ENCODE measurements around the gene UBAP2L.

DNA sequence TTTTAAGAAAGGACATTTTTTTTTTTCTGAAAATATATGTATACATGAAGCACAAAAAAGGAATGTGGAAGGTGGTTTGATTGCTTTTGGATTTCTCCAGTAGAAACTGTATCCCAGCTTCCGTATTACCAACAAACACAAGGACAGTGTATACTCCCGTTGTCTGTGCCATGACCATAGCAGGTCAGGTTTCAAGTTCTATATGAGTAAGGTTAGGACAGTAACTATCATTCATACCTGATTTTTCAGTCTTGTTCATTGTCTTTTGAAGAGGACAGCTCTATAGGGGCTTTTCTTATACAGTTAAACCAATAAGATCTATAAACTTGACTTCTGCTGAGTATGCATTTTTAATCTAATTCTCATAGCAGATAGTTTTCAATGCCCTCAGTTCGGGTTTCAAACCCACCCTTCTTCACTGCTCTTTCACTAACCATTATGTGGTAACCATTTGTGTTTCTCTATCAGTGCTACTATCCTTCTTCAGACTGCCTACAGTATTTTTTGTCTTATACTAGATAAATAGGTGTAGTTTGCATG is 19.6 kb downstream of the UBAP2L start:
- TF ChIP-seq, protein P1, sequence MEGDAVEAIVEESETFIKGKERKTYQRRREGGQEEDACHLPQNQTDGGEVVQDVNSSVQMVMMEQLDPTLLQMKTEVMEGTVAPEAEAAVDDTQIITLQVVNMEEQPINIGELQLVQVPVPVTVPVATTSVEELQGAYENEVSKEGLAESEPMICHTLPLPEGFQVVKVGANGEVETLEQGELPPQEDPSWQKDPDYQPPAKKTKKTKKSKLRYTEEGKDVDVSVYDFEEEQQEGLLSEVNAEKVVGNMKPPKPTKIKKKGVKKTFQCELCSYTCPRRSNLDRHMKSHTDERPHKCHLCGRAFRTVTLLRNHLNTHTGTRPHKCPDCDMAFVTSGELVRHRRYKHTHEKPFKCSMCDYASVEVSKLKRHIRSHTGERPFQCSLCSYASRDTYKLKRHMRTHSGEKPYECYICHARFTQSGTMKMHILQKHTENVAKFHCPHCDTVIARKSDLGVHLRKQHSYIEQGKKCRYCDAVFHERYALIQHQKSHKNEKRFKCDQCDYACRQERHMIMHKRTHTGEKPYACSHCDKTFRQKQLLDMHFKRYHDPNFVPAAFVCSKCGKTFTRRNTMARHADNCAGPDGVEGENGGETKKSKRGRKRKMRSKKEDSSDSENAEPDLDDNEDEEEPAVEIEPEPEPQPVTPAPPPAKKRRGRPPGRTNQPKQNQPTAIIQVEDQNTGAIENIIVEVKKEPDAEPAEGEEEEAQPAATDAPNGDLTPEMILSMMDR (optimal IDR thresholded peaks at IDR 0.05 in 1 of 3, IDR thresholded peaks at IDR 0.05 in 1 of 3, conservative IDR thresholded peaks at IDR 0.05 in 1 of 3; ENCODE audit: extremely low read depth in 1 of 3, insufficient read depth in 2 of 3, low read length in 3 of 3) = no peak
- no peak for TF ChIP-seq EZH2 (IDR thresholded peaks at IDR 0.05; ENCODE audit: low read length)

Measured in keratinocyte (primary cell).